Upper lobe of right lung (tissue), 1 donor: ENCODE data around the gene ZNF211. TPM values are rescaled to one million over a fixed set of nuclear protein-coding genes. Genes with fewer than 3 reads are reported as not detected.

ENCODE experiments used
- ATAC-seq: fragments of 200-7000 bp; cut with Tn5 transposase; one replicate; pipeline ENCODE4 v1.9.1; 2020; ENCODE audit warnings: mild to moderate bottlenecking, moderate library complexity
- DNase-seq: peaks from one replicate; pipeline ENCODE4 v3.0.0-alpha.2; 2020
- H3K27ac ChIP-seq: fragments of 200-600 bp; one replicate; pipeline ENCODE4 v1.8.0; 2022
- H3K27me3 ChIP-seq: fragments of 200-600 bp; one replicate; pipeline ENCODE4 v1.8.0; 2022; ENCODE audit warnings: mild to moderate bottlenecking
- H3K36me3 ChIP-seq: fragments of 200-600 bp; one replicate; pipeline ENCODE4 v1.8.0; 2022
- H3K4me1 ChIP-seq: fragments of 200-600 bp; one replicate; pipeline ENCODE4 v1.8.0; 2022
- H3K4me3 ChIP-seq: fragments of 200-600 bp; one replicate; pipeline ENCODE4 v1.8.0; 2022; ENCODE audit warnings: mild to moderate bottlenecking
- H3K9me3 ChIP-seq: fragments of 200-600 bp; one replicate; pipeline ENCODE4 v1.8.0; 2022
- intact Hi-C: fragments of 100-400 bp; cut with DNase I; formaldehyde crosslinking; loops from one replicate; pipeline ENCODE4 v1.11.0; 2022
- total RNA-seq: library from RNA; stranded (reverse); fragmentation: NEBNext Ultra II Directional; extraction: Animal tissue kit (Norgen Biotek cat#: 25700); gene quantifications from one replicate; pipeline ENCODE4 v1.2.1, GENCODE V29; 2021
- TF ChIP-seq, protein P1 (sequence below): fragments of 200-600 bp; IDR thresholded peaks from one replicate; pipeline ENCODE4 v1.8.0; 2022; ENCODE audit warnings: antibody characterized with exemption
- donor health status: DM: no; HTN: yes; CAD: no; lungs with severe emphysema.

Gene ZNF211
- total RNA-seq, 1 donor from 2014 or later, result 13.3 TPM

- ATAC-seq, result no peak
- Histone ChIP-seq H3K36me3 (peaks cover 30% of the 10 kb centered on the region), H3K4me3 (no peak overlapping the region), H3K9me3 (peaks cover 96% of the 10 kb centered on the region), H3K27ac (no peak overlapping the region), H3K27me3 (no peaks in the 10 kb centered on the region), H3K4me1 (no peaks in the 10 kb centered on the region)
- no peak for DNase-seq
- intact Hi-C loops, result no loop called here
- TF ChIP-seq, protein P1, sequence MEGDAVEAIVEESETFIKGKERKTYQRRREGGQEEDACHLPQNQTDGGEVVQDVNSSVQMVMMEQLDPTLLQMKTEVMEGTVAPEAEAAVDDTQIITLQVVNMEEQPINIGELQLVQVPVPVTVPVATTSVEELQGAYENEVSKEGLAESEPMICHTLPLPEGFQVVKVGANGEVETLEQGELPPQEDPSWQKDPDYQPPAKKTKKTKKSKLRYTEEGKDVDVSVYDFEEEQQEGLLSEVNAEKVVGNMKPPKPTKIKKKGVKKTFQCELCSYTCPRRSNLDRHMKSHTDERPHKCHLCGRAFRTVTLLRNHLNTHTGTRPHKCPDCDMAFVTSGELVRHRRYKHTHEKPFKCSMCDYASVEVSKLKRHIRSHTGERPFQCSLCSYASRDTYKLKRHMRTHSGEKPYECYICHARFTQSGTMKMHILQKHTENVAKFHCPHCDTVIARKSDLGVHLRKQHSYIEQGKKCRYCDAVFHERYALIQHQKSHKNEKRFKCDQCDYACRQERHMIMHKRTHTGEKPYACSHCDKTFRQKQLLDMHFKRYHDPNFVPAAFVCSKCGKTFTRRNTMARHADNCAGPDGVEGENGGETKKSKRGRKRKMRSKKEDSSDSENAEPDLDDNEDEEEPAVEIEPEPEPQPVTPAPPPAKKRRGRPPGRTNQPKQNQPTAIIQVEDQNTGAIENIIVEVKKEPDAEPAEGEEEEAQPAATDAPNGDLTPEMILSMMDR, result no peak
These were observed 9.9 kb upstream of the ZNF211 start for GRCh38 chr19:57623091-57623490.

DNA sequence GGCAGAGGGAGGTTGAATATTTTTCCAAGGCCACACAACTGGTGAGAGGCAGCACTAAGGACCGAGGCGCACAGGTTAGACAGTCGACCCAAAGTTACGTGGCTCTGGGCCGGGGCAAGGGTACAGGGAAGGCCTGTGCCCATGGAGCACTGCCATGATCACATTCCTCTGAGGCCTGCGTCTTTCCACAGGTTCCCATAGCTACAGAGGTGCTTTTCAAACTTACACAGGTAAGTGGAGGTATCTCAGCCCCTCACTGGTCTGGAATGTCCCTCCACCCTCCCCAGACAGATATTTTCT, 814 bp downstream of the ZNF211 start:
- peak overlapping the region; percentile 90 for H3K4me3 ChIP-seq
- TF ChIP-seq, protein P1, result no peak
- DNase-seq (no peak), ATAC-seq (no peak)
- intact Hi-C loops, result no loop called here
- peaks cover 11% of the 10 kb centered on the region for H3K4me1 ChIP-seq
- H3K36me3 ChIP-seq, result peaks cover 9% of the 10 kb centered on the region
- H3K27ac ChIP-seq, result no peak overlapping the region
- H3K9me3 ChIP-seq, result peaks cover 33% of the 10 kb centered on the region
- H3K27me3 ChIP-seq, result no peaks in the 10 kb centered on the region

DNA sequence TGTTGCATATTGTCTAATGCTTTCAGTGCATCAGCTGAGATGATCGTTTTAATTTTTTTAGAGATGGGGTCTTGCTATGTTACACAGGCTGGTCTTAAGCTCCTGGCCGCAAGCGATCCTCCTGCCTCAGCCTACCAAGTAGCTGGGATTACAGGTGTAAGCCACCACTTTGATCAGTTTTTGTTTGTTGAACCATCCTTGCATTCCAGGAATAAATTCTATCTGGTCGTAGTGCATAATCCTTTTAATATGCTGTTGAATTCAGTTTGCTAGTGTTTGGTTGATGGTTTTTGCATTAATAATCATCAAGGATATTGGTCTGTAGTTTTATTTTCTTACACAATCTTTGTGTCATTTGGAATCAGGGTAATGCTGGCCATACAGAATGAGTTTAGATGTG, 4.4 kb downstream of the ZNF211 start:
- Histone ChIP-seq H3K9me3 (peaks cover 61% of the 10 kb centered on the region), H3K36me3 (peaks cover 43% of the 10 kb centered on the region), H3K27ac (no peak overlapping the region), H3K27me3 (no peaks in the 10 kb centered on the region), H3K4me1 (peaks cover 11% of the 10 kb centered on the region), H3K4me3 (no peak overlapping the region)
- TF ChIP-seq, protein P1, result no peak
- DNase-seq (no peak), ATAC-seq (no peak)
- intact Hi-C loops, result no loop called here

- Histone ChIP-seq H3K27ac (no peak overlapping the region), H3K36me3 (peaks cover 36% of the 10 kb centered on the region), H3K27me3 (no peaks in the 10 kb centered on the region), H3K4me1 (no peaks in the 10 kb centered on the region), H3K4me3 (no peak overlapping the region), H3K9me3 (peaks cover 69% of the 10 kb centered on the region)
- no peak for ATAC-seq
- no peak for DNase-seq
- intact Hi-C loops, result no loop called here
- TF ChIP-seq, protein P1, result no peak
These were observed 8.8 kb downstream of the ZNF211 start for GRCh38 chr19:57641715-57642234.

- no peak for DNase-seq
- H3K27me3 ChIP-seq, result no peaks in the 10 kb centered on the region
- intact Hi-C loops, result no loop called here
- no peak overlapping the region for H3K4me3 ChIP-seq
- TF ChIP-seq, protein P1, result no peak
- ATAC-seq, result no peak
- no peaks in the 10 kb centered on the region for H3K4me1 ChIP-seq
- H3K27ac ChIP-seq, result no peak overlapping the region
- H3K9me3 ChIP-seq, result peaks cover 62% of the 10 kb centered on the region
- H3K36me3 ChIP-seq, result peaks cover 36% of the 10 kb centered on the region
These were observed 9.6 kb downstream of the ZNF211 start for GRCh38 chr19:57642396-57643046.

GRCh38 chr19:57643734-57644133, 10.8 kb downstream of the ZNF211 start:
- ATAC-seq (no peak), DNase-seq (no peak)
- TF ChIP-seq, protein P1, result no peak
- Histone ChIP-seq H3K36me3 (peaks cover 35% of the 10 kb centered on the region), H3K4me1 (no peaks in the 10 kb centered on the region), H3K27ac (no peak overlapping the region), H3K9me3 (peaks cover 50% of the 10 kb centered on the region), H3K27me3 (no peaks in the 10 kb centered on the region), H3K4me3 (no peak overlapping the region)
- intact Hi-C loops, result no loop called here
